Measurements from ENCODE around the gene UMAD1.

DNA sequence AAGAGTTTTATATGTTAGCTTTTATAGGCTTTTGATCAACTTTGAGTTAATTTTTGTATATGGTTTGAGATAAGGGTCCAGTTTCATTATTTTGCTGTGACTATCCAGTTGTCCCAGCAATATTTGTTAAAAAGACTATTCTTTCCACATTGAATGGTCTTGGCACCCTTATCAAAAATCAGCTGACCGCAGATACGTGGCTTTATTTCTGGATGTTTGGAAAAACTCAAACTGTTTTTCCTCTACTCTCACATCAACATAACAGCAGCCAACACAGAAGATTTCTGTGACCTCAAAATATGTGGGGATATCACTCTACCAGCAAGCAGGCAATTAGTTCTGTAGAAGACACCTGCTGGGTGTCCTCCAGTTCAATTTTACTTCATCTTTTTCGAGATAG lies 211.4 kb downstream of the UMAD1 start:
- TF ChIP-seq, protein P1, sequence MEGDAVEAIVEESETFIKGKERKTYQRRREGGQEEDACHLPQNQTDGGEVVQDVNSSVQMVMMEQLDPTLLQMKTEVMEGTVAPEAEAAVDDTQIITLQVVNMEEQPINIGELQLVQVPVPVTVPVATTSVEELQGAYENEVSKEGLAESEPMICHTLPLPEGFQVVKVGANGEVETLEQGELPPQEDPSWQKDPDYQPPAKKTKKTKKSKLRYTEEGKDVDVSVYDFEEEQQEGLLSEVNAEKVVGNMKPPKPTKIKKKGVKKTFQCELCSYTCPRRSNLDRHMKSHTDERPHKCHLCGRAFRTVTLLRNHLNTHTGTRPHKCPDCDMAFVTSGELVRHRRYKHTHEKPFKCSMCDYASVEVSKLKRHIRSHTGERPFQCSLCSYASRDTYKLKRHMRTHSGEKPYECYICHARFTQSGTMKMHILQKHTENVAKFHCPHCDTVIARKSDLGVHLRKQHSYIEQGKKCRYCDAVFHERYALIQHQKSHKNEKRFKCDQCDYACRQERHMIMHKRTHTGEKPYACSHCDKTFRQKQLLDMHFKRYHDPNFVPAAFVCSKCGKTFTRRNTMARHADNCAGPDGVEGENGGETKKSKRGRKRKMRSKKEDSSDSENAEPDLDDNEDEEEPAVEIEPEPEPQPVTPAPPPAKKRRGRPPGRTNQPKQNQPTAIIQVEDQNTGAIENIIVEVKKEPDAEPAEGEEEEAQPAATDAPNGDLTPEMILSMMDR (IDR thresholded peaks at IDR 0.05): no peak
- TF ChIP-seq POLR2AphosphoS5 (IDR thresholded peaks at IDR 0.05) (no peak), POLR2A (IDR thresholded peaks at IDR 0.05) (no peak)
